ENCODE results near the gene ATP10B.
"Not testable (repeated sequence)": the region's sequence is repeated elsewhere in the genome, so short reads cannot be mapped to it uniquely, and the experiment has no call there.

Gene ATP10B

DNA sequence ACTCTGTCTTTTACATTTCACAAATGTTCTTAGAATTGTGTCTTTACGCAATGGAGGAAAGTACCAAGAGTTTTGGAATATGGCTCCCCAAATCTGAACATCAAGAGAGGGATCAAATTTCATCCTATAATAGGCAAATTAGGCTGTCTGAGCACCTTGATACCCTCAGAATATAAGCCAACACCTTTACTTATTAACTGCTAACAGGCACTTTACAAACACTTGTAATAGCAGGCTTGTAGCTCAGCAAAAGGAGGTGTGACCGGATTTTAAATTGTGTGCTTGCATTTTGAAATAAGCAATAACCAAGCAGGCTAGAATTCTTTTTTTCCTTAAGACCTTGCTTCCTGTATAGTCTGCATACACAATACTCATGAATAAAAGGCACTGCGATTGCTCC is 92.0 kb downstream of the ATP10B start:
- DNase-seq (ENCODE audit: low read depth), result no peak

DNA sequence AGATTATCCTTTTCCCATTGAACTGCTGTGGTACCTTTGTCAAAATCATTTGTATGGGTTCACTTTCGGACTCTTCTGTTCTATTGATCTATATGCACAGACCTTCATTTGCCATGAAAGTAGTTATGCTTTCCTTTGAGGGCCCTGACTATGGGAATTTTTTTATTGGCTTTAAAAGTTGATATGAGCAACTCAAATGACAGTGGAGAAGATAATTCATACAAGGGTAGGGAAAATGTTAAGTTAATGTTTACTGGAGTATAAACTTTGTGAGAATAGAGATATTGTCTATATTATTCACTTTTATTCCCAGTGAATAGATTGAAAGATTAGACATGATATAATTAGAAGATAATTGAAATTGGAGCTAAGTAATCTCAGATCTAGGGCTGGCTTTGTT is 94.8 kb downstream of the ATP10B start:
- DNase-seq (ENCODE audit: low read depth), result no peak

DNA sequence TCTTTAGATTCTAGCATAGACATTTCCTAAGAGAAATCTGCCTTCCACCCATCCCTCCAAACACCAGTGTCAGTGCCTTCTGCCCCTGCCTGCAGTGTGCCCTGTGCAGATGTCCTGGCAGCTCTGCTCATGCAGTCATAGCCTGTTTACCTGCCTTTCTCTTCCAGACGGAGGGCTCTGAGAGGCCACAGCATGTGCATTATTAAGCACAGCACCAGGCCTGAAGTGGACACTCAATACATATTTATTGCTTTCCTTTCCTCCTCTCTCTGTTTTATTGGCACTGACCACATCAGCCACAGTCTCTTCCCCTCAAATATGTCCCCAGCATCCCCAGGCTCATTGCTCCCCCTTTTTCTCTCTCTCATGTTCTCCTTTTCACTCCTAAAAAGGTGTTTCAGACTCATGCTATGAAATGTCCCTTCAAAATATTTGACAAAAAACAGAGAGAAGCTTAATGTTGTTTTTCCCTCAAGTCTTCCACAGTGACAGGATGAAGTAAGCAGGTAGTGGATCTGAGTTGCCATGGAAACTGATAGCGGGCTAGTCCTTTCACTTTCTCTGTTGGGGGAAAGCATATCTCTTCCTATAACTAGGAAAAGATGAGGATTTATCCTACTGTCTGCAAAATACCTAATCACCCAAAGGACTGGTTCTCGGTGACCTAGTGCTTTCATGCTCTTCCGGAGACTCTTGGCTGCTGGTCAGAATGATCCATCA is 100.9 kb downstream of the ATP10B start:
- no peak for DNase-seq (ENCODE audit: low read depth)

DNA sequence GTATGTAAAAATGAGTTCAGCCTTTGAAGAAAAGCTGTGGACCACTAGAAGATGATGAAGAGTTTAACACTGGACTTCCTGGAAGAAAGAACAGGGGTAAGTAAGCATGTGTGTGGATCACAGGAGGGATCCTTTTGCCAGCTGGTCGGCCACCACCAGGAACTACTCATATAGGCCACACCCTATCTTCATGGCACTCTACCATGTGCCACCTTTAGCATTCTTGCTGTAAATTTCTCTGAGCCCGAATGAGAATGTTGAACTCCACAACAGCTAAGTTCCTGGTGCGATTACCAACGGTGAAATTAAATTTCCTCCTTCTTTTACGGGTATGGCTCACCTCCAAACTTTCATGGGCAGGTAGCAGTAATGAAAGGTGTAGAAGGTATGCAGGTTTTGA is 102.3 kb downstream of the ATP10B start:
- DNase-seq (ENCODE audit: low read depth), result no peak

DNA sequence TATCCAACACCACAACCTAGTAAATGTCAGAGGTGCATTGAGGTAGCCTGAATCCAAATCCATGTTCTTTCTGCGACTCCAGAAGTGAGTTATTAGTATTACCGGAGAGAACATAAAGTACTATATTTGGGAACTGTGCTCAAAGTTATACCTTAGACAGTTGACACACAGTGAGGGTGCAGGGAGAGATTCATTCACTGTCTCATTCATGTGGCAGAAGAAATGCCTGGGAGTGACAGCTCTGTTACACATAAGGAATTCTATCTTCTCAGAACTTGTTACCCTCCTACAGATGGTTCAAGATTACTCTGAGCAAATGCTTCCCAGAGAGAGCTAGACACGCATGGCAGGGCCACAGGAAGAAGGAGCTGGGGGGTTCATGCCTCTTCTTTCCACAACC is 103.0 kb downstream of the ATP10B start:
- DNase-seq (ENCODE audit: low read depth), result no peak

DNA sequence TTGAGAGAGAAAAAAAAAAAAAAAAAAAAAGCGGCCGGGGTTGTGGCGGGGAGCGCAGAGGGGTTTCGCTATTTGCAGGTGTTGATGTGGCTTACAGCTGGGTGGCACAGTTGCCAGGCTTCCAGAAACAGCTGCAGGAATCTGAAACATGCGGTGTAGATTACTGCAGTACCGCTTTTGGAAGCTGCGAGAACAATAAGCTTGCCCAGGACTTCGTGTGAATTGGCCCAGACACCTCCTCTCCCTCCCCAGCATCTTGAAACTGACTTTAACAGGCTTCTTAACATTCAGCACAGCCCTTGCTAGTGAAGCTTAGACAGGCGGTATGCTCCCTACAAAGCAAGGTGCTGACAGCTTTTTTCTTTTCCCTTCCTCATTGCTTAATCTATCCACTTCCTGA is 104.0 kb downstream of the ATP10B start:
- no peak for DNase-seq (ENCODE audit: low read depth)

DNA sequence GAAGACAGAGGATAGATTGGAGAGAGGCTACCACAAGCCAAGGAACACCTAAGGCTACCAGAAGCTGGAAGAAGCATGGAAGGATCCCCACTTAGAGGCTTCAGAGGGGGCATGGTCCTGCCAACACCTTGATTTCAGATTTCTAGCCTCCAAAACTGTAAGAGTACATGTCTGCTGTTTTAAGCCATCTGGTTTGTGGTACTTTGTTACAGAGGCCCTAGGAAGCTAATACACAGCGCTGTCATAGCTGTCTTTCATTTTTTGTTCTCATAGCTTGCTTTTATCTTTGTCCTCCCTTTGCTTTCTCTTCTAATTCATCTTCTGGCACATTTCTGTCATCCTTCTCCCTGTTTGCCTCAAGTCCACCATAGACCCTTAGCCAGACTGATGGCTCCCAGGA is 104.5 kb downstream of the ATP10B start:
- DNase-seq (ENCODE audit: low read depth), result no peak

DNA sequence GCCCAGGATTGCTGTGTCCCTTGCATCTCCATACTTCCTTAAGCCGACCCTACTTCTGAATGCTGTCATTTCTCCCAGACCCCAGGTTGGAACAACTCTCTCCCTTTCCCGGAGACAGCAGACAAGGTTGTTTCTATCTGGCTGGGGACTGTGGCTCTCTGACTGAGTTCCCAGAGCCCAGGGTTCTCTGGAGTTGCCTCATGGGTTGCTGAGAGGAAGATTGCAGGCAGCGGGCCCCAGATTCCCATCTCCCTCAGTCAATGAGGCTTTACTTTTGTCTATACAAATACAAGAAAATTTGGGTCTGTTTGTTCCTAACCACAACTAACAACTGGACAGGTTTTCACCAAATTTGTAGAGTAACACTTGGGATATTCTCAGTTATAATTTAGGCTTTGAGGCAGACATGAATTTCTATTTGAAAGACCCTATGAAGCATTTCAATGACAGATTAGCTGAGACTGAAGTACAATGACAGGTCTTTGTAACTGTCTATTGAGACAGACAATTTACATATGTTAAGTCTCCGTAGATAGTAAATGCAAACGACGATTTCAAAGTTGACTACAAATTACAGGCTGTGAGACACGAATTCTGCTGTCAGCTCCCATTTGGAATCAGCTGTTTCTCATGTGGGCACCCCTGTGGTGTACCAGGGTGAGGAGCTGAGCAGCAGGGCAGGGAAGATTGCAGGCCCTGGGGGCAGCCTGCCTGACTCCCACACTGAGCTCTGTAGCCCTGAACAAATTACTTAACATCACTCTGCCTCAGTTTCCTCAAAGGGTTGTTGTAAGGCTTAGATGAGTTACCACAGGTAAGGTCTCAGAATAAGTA is 107.5 kb downstream of the ATP10B start:
- no peak for DNase-seq (ENCODE audit: low read depth)

DNA sequence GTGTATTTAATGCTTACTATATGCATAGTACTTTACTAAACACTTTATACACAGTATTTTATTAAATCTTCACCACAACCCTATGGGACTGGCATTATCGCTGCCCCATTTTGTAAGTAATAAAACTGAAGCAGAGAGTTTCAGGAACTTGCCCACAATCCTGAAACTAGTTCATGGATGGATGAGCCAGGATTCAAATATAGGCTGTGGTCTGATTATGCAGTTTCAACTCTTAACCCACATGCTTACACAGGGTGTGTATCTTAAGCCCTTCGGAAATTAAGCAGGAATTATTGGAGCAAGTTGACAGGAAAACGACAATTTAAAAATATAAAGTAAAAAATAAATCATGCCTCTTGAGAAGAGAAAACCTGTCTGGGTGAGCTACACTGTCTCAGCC is 109.0 kb downstream of the ATP10B start:
- no peak for DNase-seq (ENCODE audit: low read depth)

DNA sequence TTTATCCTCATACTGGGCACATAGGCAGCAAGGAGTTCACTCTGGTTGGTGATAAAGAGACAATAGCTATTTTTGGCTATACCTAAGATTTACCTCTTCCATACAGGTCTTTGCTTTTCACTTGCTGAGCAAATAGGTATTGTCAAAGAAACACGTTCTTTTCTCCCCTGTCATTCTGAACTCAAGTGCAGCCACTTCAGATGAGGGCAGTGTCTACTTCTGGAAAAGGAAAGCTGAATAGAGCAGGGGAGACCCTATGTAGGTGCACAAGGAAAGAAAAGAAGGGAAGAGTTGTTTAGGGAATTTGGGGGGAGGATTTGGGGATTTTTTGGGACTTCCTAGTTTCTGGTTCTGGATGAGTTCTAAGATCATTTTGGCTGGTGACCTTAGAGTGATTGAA is 109.6 kb downstream of the ATP10B start:
- no peak for DNase-seq (ENCODE audit: low read depth)

DNA sequence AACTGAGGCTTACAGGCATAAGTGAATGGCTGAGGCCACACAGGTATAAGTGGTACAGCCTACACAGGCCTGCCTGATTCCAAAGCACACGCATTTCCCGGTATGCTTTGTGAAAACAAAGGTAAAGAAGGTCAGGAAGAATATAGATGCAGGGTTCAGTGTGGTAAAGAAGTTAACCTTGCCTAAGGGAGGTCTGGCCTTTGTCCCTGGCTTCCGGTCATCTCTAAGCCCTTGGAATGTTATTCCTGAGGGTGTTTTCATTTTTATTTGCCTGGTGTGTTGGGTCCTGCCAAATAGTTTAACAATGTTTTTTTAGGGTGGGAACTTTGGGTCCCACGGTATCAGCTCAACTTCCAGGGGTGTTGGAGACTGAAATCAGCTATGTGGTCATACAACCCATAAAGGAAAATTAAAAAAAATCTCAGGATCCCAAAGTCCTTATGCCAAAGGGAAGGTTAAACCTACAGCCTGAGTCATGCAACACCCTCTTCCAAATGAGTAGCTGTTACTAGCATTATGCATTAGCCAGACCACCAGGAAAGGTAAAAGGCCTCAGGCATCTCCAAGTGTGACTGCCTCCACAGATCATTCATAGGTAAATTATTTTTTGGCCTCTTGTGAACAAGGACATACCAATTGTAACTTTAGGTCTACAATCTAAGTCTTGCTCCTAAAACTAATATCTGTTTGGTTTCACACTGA is 124.6 kb downstream of the ATP10B start:
- DNase-seq (ENCODE audit: low read depth), result no peak

DNA sequence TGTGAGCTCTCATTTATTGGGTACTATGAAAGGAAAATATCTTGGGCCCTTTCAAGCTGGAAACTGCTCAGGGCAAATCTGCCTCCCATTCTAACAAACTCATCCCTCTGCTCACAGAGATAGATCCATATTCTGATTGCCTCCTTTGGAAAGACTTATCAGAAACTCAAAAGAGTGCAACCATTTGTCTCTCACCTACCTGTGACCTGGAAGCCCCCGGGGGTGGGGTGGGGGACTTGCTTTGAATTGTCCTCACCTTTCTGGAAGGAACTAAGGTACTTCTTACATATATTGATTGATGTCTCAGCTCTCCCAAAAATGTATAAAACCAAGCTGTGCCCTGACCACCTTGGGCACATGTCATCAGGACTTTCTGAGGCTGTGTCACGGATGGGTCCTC is 125.3 kb downstream of the ATP10B start:
- DNase-seq (ENCODE audit: low read depth), result no peak

DNA sequence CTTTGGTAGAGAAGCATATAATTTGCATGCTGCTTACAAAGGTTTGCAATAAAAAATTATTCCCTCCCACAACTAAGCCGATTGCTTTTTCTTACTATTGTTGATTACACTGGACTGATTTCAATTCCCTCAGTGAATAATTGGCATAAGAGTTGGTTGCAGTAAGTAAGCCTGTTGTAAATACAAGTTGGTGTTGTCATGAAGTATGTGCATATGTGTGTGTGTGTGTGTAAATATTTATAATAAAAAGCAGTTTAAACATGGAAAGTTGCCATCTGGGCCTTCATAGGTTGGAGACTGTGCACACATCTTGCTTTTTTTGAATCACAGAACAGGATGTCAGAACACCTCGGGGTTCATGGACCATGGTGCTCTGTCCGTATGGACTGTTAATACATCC is 131.2 kb downstream of the ATP10B start:
- DNase-seq (ENCODE audit: low read depth), result no peak

DNA sequence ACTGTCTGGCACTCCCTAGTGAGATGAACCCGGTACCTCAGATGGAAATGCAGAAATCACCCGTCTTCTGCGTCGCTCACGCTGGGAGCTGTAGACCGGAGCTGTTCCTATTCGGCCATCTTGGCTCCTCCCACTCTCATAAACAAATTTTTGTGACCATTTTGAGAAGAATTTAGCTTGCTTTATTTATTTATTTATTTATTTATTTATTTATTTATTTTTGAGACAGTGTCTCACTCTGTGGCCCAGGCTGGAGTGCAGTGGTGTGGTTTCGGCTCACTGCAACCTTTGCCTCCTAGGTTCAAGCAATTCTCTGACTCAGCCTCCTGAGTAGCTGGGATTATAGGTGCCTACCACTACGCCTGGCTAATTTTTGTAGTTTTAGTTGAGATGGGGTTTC is 136.5 kb downstream of the ATP10B start:
- DNase-seq (ENCODE audit: low read depth), result not testable (repeated sequence)

DNA sequence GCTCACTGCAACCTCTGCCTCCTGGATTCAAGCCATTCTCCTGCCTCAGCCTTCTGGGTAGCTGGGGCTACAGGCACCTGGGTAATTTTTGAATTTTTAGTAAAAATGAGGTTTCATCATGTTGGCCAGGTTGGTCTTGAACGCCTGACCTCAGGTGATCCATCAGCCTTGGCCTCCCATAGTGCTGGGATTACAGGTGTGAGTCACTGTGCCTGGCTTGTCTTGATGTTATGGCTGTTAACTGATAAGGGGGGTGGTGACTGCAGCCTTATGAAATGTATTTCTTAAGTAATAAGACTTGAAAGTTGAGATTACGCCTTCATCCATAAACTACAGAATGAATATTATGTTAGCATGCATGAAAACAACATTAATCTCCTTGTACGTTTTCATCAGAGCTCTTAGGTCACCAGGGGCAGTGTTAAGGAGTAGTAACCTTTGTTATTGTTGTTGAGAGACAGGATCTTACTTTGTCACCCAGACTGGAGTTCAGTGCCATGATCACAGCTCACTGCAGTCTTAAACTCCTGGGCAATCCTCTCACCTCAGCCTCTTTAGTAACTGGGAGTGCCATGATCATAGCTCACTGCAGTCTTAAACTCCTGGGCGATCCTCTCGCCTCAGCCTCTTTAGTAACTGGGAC is 148.3 kb downstream of the ATP10B start:
- no peak for DNase-seq (ENCODE audit: low read depth)

DNA sequence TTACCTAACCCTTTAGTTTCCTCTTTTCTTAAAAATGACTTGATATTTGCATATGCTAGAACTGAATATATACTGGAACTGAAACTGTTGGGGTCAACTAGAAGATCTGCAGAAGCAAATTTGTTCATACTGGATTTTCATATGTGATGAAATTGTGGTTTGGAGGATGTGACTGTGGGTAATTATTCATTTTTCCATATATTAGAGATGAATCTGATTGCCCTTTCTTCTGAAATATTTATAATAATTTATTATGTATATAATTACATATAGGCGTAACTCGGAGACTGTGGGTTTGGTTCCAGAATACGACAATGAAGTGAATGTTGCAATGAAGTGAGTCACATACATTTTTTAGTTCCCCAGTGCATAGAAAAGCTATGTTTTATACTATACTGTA is 149.1 kb downstream of the ATP10B start:
- no peak for DNase-seq (ENCODE audit: low read depth)

DNA sequence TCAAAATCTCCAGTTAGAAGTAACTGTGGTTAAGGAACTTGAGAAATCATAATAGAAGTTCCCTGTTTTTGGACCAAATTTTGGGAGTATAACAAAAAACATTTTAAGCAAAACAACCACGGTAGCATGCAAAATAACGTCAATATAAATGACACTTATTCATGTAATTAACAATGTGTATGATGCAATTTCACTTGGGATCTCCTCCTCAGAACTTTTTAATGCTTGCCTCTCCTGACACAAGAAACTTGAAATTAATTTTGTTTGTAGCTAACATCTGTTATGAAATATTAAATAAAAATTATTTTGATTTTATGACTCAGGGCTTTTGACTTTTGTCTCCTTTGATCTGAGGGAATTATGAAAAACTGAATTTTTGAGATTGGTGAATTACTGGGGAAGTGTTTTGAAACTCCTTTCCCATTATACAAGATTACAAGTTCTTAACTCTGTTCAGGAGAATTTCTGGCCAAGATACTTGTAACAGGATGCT is 149.7 kb downstream of the ATP10B start:
- no peak for DNase-seq (ENCODE audit: low read depth)

DNA sequence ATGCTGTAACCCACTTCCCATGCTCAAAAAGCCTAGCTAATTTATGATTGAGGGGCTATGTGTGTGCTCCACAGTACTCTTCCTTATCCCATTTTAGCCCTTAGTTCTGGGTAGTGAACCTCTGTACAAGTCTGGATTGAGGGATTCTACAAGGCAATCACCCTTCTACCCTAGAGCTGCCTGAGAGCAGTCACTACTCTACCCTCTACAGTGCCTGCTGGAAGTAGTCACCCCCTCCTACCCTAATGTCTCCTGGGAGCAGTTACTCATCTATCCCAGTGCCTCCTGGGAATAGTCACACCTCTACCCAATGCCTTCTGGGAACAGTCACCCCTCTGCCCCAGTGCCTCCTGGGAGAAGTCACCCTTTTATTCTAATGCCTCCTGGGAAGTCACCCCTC is 150.6 kb downstream of the ATP10B start:
- no peak for DNase-seq (ENCODE audit: low read depth)

DNA sequence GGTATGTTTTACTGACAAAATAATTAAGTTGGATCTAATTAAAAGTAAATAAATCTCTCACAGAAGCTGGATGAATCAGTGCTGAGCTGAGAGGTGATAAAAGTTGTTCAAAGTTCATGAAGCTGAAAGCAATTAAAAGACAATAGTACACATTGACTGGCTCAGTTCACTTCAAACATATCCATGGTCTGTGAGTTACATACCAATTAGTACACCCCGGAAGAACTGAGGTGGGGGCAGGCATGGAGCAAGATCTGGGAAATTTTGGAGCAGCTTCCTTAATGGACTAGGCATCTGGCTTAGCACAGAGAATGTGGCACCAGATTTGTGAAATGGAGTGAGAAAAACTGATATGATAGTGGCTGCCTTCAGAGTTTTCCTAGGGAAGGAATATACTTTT is 152.7 kb downstream of the ATP10B start:
- no peak for DNase-seq (ENCODE audit: low read depth)

DNA sequence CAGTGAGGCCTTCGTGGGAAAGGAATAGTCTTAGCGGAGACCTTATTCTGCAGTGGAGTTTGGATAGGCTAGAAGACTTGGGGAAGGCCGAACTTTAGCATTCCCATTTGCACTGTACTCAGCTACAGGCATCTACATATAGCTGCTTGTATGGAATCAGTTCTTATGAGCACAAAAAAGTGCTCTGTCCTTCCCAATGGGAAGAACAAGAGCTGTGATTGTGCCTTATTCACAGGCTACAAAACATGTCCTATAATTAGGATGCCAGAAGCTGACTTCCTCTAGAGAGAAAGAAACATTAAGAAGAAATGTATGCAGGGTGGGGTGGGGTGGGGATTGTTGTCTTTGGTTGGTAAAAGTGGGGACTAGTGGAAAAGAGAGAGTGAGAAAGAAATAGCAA is 154.7 kb downstream of the ATP10B start:
- no peak for DNase-seq (ENCODE audit: low read depth)

DNA sequence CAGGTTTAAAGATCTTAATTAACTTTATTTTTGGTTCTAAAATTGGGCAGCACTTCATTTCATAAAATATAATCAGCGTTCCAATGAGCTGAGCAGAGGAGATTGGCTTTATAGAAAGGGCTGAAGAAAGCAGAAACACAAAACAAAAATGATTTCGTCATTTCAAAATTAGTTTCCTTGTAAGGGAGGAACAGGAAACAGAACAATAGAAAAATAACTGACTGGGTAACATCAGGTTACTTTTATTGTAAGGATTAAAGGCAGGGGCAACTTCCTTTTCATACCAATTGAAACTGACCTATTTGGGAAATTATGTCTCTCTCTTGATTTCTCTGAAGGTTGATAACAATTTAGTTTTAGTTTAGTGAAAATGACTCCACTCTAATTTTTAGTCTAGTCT is 157.1 kb downstream of the ATP10B start:
- no peak for DNase-seq (ENCODE audit: low read depth)

DNA sequence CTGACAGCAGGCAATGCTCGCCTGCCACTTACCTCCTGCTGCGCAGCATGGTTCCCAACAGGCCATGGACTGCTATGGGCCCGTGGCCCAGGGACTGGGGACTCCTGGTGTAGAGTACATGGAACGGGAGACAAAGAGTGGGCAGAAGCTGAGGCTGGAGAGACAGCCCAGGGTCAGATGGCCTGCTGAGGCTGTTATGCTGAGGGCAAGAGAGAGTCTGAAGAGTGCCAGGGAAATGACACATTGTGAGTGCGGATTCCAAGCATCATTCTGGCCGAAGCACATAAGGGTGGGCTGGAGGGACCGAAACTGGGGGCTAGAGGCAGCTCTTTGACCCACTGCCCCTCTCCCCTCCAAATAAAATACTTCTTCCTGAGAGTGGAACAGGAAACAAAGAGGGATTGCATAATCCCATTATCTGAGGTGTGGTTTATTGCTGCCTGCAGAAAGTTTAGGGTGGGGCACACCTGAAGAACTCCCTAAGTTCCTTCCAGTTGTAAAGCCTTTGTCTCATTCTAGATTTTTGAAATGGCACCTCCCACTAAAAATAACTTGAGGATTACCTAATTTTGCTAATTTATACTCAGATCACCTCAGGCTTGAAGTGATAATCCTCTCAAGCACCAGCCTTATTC is 158.1 kb downstream of the ATP10B start:
- no peak for DNase-seq (ENCODE audit: low read depth)
